ENCODE measurements around the gene MAMSTR.

- no peak for TF ChIP-seq CTCF (IDR thresholded peaks at IDR 0.05 in 4 of 5, conservative IDR thresholded peaks at IDR 0.05 in 1 of 5)
- no peak for TF ChIP-seq POLR2A (IDR thresholded peaks at IDR 0.05)
Measured at GRCh38 chr19:48708471-48708870, 11.1 kb downstream of the MAMSTR start.

Data from gastrocnemius medialis (tissue), 4 donors.